ENCODE measurements around the gene UNC5C. TPM values are rescaled to one million over a fixed set of nuclear protein-coding genes. Genes with fewer than 3 reads are reported as not detected.

UNC5C gene
- total and polyA plus RNA-seq, 3 donors from 2014 or later: 6.8 to 22.8 (median 20.5) TPM

GRCh38 chr4:95248720-95249425 is 299.9 kb downstream of the UNC5C start:
- TF ChIP-seq POLR2A (IDR thresholded peaks at IDR 0.05) (no peak), CTCF (IDR thresholded peaks at IDR 0.05) (no peak)
- peaks cover 3% of the 10 kb centered on the region for H3K4me1 ChIP-seq
- H3K36me3 ChIP-seq (ENCODE audit: low read depth, missing control alignments): no peaks in the 10 kb centered on the region
- no peaks in the 10 kb centered on the region for H3K9me3 ChIP-seq
- H3K4me3 ChIP-seq: no peak overlapping the region
- H3K27ac ChIP-seq: no peak overlapping the region
- intact Hi-C loops (cut with DNase I; ENCODE audit: low total_unique reads): no loop called here
- H3K27me3 ChIP-seq: no peaks in the 10 kb centered on the region
- DNase-seq: no peak
- WGBS, 2 donors: 78 to 85% methylated on average over 1 of the region's 1 CpG

GRCh38 chr4:95243892-95244291 is 304.9 kb downstream of the UNC5C start:
- Histone ChIP-seq H3K27ac (no peak overlapping the region), H3K4me3 (no peak overlapping the region), H3K27me3 (no peaks in the 10 kb centered on the region), H3K4me1 (no peaks in the 10 kb centered on the region), H3K36me3 (ENCODE audit: low read depth, missing control alignments) (no peaks in the 10 kb centered on the region), H3K9me3 (no peaks in the 10 kb centered on the region)
- TF ChIP-seq POLR2A (IDR thresholded peaks at IDR 0.05): no peak
- no peak for TF ChIP-seq CTCF (IDR thresholded peaks at IDR 0.05)
- intact Hi-C loops (cut with DNase I; ENCODE audit: low total_unique reads): no loop called here
- no peak for DNase-seq
- WGBS, 2 donors: 95% methylated on average over 1 of the region's 1 CpG

GRCh38 chr4:95238554-95238953 is 310.2 kb downstream of the UNC5C start:
- TF ChIP-seq POLR2A (IDR thresholded peaks at IDR 0.05) (no peak), CTCF (IDR thresholded peaks at IDR 0.05) (no peak)
- Histone ChIP-seq H3K4me3 (no peak overlapping the region), H3K36me3 (ENCODE audit: low read depth, missing control alignments) (no peaks in the 10 kb centered on the region), H3K27me3 (no peaks in the 10 kb centered on the region), H3K27ac (no peak overlapping the region), H3K4me1 (no peaks in the 10 kb centered on the region), H3K9me3 (no peaks in the 10 kb centered on the region)
- intact Hi-C loops (cut with DNase I; ENCODE audit: low total_unique reads): no loop called here
- DNase-seq: no peak

- H3K27me3 ChIP-seq: no peaks in the 10 kb centered on the region
- WGBS, 2 donors: 89 to 91% methylated on average over 7 of the region's 7 CpGs
- no peak for DNase-seq
- no peaks in the 10 kb centered on the region for H3K36me3 ChIP-seq (ENCODE audit: low read depth, missing control alignments)
- H3K27ac ChIP-seq: no peak overlapping the region
- no peaks in the 10 kb centered on the region for H3K9me3 ChIP-seq
- H3K4me3 ChIP-seq: no peak overlapping the region
- intact Hi-C loops (cut with DNase I; ENCODE audit: low total_unique reads): no loop called here
- no peak for TF ChIP-seq CTCF (IDR thresholded peaks at IDR 0.05)
- no peaks in the 10 kb centered on the region for H3K4me1 ChIP-seq
Observed at GRCh38 chr4:95232358-95233156, 316.2 kb downstream of the UNC5C start.
